ENCODE results near the gene MED7. TPM values are rescaled to one million over a fixed set of nuclear protein-coding genes. Genes with fewer than 3 reads are reported as not detected.

MED7 gene
- total RNA-seq, 1 experiment from 2014 or later = 3.6 TPM

GRCh38 chr5:157164521-157164920 is 21.9 kb upstream of the MED7 start:
- DNase-seq (ENCODE audit: low spot score) = no peak

GRCh38 chr5:157162919-157163510 is 20.4 kb upstream of the MED7 start:
- no peak for DNase-seq (ENCODE audit: low spot score)

GRCh38 chr5:157161996-157162395 is 19.3 kb upstream of the MED7 start:
- no peak for DNase-seq (ENCODE audit: low spot score)

- no peak for DNase-seq (ENCODE audit: low spot score)
These were observed 17.3 kb upstream of the MED7 start for GRCh38 chr5:157160001-157160400.

- no peak for DNase-seq (ENCODE audit: low spot score)
These were observed 16.6 kb upstream of the MED7 start for GRCh38 chr5:157159209-157159751.

GRCh38 chr5:157157293-157157891 is 14.7 kb upstream of the MED7 start:
- DNase-seq (ENCODE audit: low spot score) = no peak

GRCh38 chr5:157155297-157155696 is 12.6 kb upstream of the MED7 start:
- DNase-seq (ENCODE audit: low spot score) = no peak

GRCh38 chr5:157150995-157151394 is 8.3 kb upstream of the MED7 start:
- DNase-seq (ENCODE audit: low spot score) = no peak

GRCh38 chr5:157148734-157149615 is 6.3 kb upstream of the MED7 start:
- peak; percentile 80 for DNase-seq (ENCODE audit: low spot score)

GRCh38 chr5:157143127-157143971 is 684 bp upstream of the MED7 start:
- DNase-seq (ENCODE audit: low spot score) = peak; percentile 41

GRCh38 chr5:157137691-157138090 is 5.0 kb downstream of the MED7 start:
- DNase-seq (ENCODE audit: low spot score) = no peak

- DNase-seq (ENCODE audit: low spot score) = no peak
These were observed 10.4 kb downstream of the MED7 start for GRCh38 chr5:157132281-157132612.

- DNase-seq (ENCODE audit: low spot score) = no peak
These were observed 11.7 kb downstream of the MED7 start for GRCh38 chr5:157130925-157131324.

GRCh38 chr5:157121709-157122108 is 21.0 kb downstream of the MED7 start:
- no peak for DNase-seq (ENCODE audit: low spot score)

- DNase-seq (ENCODE audit: low spot score) = no peak
These were observed 22.6 kb downstream of the MED7 start for GRCh38 chr5:157120102-157120501.

- no peak for DNase-seq (ENCODE audit: low spot score)
These were observed 26.1 kb downstream of the MED7 start for GRCh38 chr5:157116483-157116954.

- no peak for DNase-seq (ENCODE audit: low spot score)
These were observed 27.2 kb downstream of the MED7 start for GRCh38 chr5:157115502-157115901.

GRCh38 chr5:157115012-157115411 is 27.7 kb downstream of the MED7 start:
- DNase-seq (ENCODE audit: low spot score) = no peak

- DNase-seq (ENCODE audit: low spot score) = no peak
These were observed 29.7 kb downstream of the MED7 start for GRCh38 chr5:157113002-157113401.

GRCh38 chr5:157109744-157110143 is 32.9 kb downstream of the MED7 start:
- no peak for DNase-seq (ENCODE audit: low spot score)

- no peak for DNase-seq (ENCODE audit: low spot score)
These were observed 33.7 kb downstream of the MED7 start, which contains the start of gene HAVCR2 for GRCh38 chr5:157108976-157109375. HAVCR2 (minus strand) TSS chr5:157109044; CDS start chr5:157108983, 61 bp downstream.

Measured in HT-29 (cell line).